Naive thymus-derived CD4-positive, alpha-beta T cell (primary cell): ENCODE data around the gene PIK3IP1. TPM values are rescaled to one million over a fixed set of nuclear protein-coding genes. Genes with fewer than 3 reads are reported as not detected.
A peak's percentile ranks its signal among the peaks of the same experiment; 100 is the strongest.
"Not testable (repeated sequence)": the region's sequence is repeated elsewhere in the genome, so short reads cannot be mapped to it uniquely, and the experiment has no call there.

Experiments used
- ATAC-seq: fragments of 150-1000 bp; cut with Tn5 transposase; 2 replicates; pipeline ENCODE4 v1.10.0; 2021; ENCODE audit warnings: mild to moderate bottlenecking, moderate library complexity
- CTCF ChIA-PET: fragments of 350-600 bp; sonication (Branson Sonifier 250); formaldehyde crosslinking; loops from one replicate; lab custom pipeline; 2021; ENCODE audit warnings: antibody characterized with exemption; lab: Charles Lee
- POLR2A ChIA-PET: fragments of 350-600 bp; sonication (Branson Sonifier 250); formaldehyde crosslinking; loops from one replicate; lab custom pipeline; 2021; ENCODE audit warnings: antibody characterized with exemption, inconsistent platforms; lab: Charles Lee
- DNase-seq, 9 donors: peaks; one replicate each; pipeline versions ENCODE4 v3.0.0 to v3.0.0-alpha.2; 2020 to 2022; ENCODE audit warnings: mixed read lengths in 1 of 9
- H3K27ac ChIP-seq: one replicate; pipeline ENCODE4 v1.7.0; 2013; ENCODE audit warnings: mild to moderate bottlenecking, low read depth, low read length, moderate library complexity
- H3K27me3 ChIP-seq, 2 donors: one replicate each; pipeline ENCODE4 v1.7.0; 2013; ENCODE audit warnings: low read length in 2 of 2, mild to moderate bottlenecking in 2 of 2, moderate library complexity in 2 of 2; ENCODE audit not compliant: control insufficient read depth in 2 of 2, insufficient read depth in 2 of 2
- H3K36me3 ChIP-seq, 3 experiments: 1 replicate in 2 of 3; 2 replicates in 1 of 3; pipeline ENCODE4 v1.7.0; 2013; ENCODE audit warnings: low read length in 3 of 3, mild to moderate bottlenecking in 3 of 3, moderate library complexity in 1 of 3; ENCODE audit not compliant: insufficient read depth in 3 of 3, control insufficient read depth in 2 of 3
- H3K4me1 ChIP-seq, 2 donors: one replicate each; pipeline ENCODE4 v1.7.0; 2013; ENCODE audit warnings: low read length in 2 of 2, mild to moderate bottlenecking in 2 of 2, moderate library complexity in 1 of 2; ENCODE audit not compliant: control insufficient read depth in 2 of 2, insufficient read depth in 2 of 2
- H3K4me3 ChIP-seq: 2 replicates; pipeline ENCODE4 v1.7.0; 2013; ENCODE audit warnings: mild to moderate bottlenecking, low read length
- H3K9me3 ChIP-seq, 3 experiments: 1 replicate in 2 of 3; 2 replicates in 1 of 3; pipeline ENCODE4 v1.7.0; 2013; ENCODE audit warnings: low read length in 3 of 3; ENCODE audit not compliant: control insufficient read depth in 2 of 3
- H3K27ac Mint-ChIP-seq, 9 donors: one replicate each; pipeline ENCODE4 v1.8.0; 2020 to 2022; ENCODE audit warnings: mixed read lengths in 9 of 9, mild to moderate bottlenecking in 8 of 9, moderate library complexity in 5 of 9, inconsistent platforms in 2 of 9
- H3K27me3 Mint-ChIP-seq, 5 donors: one replicate each; pipeline ENCODE4 v1.8.0; 2021 to 2022; ENCODE audit warnings: mixed read lengths in 5 of 5, mild to moderate bottlenecking in 1 of 5
- H3K36me3 Mint-ChIP-seq, 5 donors: one replicate each; pipeline ENCODE4 v1.8.0; 2020 to 2022; ENCODE audit warnings: mixed read lengths in 5 of 5, mild to moderate bottlenecking in 3 of 5, inconsistent platforms in 1 of 5
- H3K4me1 Mint-ChIP-seq, 7 donors: one replicate each; pipeline ENCODE4 v1.8.0; 2020 to 2022; ENCODE audit warnings: mixed read lengths in 7 of 7, mild to moderate bottlenecking in 3 of 7, inconsistent platforms in 1 of 7
- H3K4me3 Mint-ChIP-seq, 10 donors: one replicate each; pipeline ENCODE4 v1.8.0; 2020 to 2022; ENCODE audit warnings: mild to moderate bottlenecking in 10 of 10, mixed read lengths in 10 of 10, moderate library complexity in 6 of 10, inconsistent platforms in 2 of 10
- H3K9me3 Mint-ChIP-seq, 11 donors: one replicate each; pipeline ENCODE4 v1.8.0; 2020 to 2022; ENCODE audit warnings: mixed read lengths in 11 of 11, mild to moderate bottlenecking in 4 of 11, inconsistent platforms in 1 of 11, moderate library complexity in 1 of 11
- intact Hi-C, 2 donors: fragments of 100-400 bp; cut with micrococcal nuclease; formaldehyde crosslinking; loops; one replicate each; pipeline ENCODE4 v1.15.1; 2023
- polyA plus RNA-seq, 2 donors: library from polyadenylated mRNA; unstranded; fragments of 300-500 nt; fragmentation: Illumina TruSeq; gene quantifications; one replicate each; pipeline ENCODE4 v1.2.3, GENCODE V29; 2021
- total RNA-seq, 6 experiments: library from RNA in 5 of 6; stranded (reverse) in 5 of 6; gene quantifications; 1 replicate in 5 of 6; 2 replicates in 1 of 6; pipeline ENCODE4 v1.2.3 and lab custom pipeline; 2021 to 2026

The PIK3IP1 gene
- total and polyA plus RNA-seq, 7 experiments from 2014 or later = 72.8 to 941 (median 606) TPM

DNA sequence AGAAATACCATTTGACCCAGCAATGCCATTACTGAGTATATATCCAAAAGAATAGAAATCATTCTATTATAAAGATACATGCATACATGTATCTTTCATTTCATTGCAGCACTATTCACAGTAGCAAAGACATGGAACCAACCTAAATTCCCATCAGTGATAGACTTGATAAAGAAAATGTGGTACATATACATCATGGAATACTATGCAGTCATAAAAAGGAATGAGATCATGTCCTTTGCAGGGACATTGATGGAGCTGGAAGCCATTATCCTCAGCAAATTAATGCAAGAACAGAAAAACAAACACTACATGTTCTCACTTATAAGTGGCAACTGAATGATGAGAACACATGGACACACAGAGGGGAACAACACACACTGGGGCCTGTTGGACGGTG lies 21.9 kb upstream of the PIK3IP1 start:
- not testable (repeated sequence) for H3K27ac ChIP-seq, DNase-seq, H3K4me3 Mint-ChIP-seq, H3K27me3 ChIP-seq, H3K9me3 ChIP-seq, H3K4me1 ChIP-seq, H3K4me3 ChIP-seq, ATAC-seq, H3K27me3 Mint-ChIP-seq
- ChIA-PET CTCF (interaction anchor here (0.5 to 3.7 kb wide), 12 partner anchors 10 to 102 kb away, joined by 3 to 33 read pairs (median 10); partner anchors contain the start of genes LIMK2 and PIK3IP1), POLR2A (interaction anchor here (0.7 to 35.9 kb wide), 7 partner anchors 9 to 44 kb away, joined by 3 to 2331 read pairs (median 5); partner anchors contain the start of genes PATZ1 and PIK3IP1)
- peaks cover 0 to 11% (median 0%) of the 10 kb centered on the region in 11 donors for H3K9me3 Mint-ChIP-seq
- H3K36me3 ChIP-seq = peaks cover 0 to 23% (median 6%) of the 10 kb centered on the region in 3 experiments
- H3K27ac Mint-ChIP-seq = peak overlapping the region in 1 of 9 donors; percentile 37
- H3K36me3 Mint-ChIP-seq = peaks cover 10 to 43% (median 28%) of the 10 kb centered on the region in 5 donors
- intact Hi-C loops = loop anchor here in 1 of 2 donors (5.0 kb wide), 2 partner anchors 37 to 207 kb away; partner anchors contain the start of gene SELENOM
- peaks cover 7 to 27% (median 22%) of the 10 kb centered on the region in 7 donors for H3K4me1 Mint-ChIP-seq

DNA sequence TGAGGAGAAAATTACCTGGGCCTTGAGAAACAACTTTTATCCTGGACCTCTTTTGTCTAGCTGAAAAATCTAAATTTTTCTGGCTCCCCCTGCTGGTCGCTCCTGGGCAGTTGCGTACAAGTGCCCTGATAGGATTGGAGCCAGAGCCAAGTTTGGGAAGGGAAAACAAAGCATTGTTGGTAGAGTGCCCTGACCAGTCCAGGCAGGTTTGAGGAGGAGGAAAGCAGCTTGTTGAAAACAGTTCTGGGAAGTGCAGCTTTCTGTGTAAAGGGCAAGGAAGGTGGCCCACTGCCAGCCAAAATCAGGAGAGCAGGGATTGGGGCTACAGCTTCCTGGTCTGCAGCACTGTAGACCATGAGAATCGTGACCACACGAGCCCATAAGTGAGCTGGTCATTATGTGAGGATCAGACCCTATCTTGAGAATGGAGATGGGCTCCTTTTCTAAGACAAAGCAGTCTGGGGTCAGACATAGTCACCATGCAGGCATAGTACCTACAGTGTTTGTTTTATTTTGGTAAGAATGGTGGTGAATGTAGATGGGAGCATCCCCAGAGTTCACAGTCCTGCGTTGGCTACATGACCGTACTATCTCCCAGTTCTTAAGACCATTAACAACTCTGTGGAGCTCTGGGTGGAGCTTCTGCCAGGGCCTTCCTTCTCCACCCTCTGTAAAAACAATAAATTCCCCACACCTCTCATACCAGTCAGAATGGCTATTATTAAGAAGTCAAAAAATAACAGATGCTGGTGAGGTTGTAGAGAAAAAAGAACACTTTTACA lies 21.3 kb upstream of the PIK3IP1 start:
- Mint-ChIP-seq H3K36me3 (peaks cover 10 to 43% (median 30%) of the 10 kb centered on the region in 5 donors), H3K27ac (peak overlapping the region; percentile 16 to 84 (median 45)), H3K4me3 (peak overlapping the region in 3 of 10 donors; percentile 2 to 10 (median 9)), H3K9me3 (peaks cover 0 to 11% (median 0%) of the 10 kb centered on the region in 11 donors), H3K4me1 (peaks cover 9 to 33% (median 26%) of the 10 kb centered on the region in 7 donors), H3K27me3 (no peaks in the 10 kb centered on the region)
- intact Hi-C loops = loop anchor here (1.0 to 5.0 kb wide), 7 partner anchors 21 to 206 kb away; partner anchors contain the start of genes PIK3IP1 (in 2 of the 2), LIMK2 (in 1 of the 2) and SELENOM (in 1 of the 2)
- CTCF ChIA-PET = interaction anchor here (0.5 to 3.7 kb wide), 21 partner anchors 10 to 218 kb away, joined by 3 to 33 read pairs (median 4); partner anchors contain the start of genes LIMK2 and PIK3IP1
- ATAC-seq = peak; percentile 76
- Histone ChIP-seq H3K27me3 (no peaks in the 10 kb centered on the region), H3K4me1 (peaks cover 2 to 10% of the 10 kb centered on the region in 2 donors), H3K9me3 (no peaks in the 10 kb centered on the region), H3K27ac (peak overlapping the region; percentile 32), H3K4me3 (no peak overlapping the region), H3K36me3 (peaks cover 0 to 23% (median 6%) of the 10 kb centered on the region in 3 experiments)
- POLR2A ChIA-PET = interaction anchor here (0.7 to 35.9 kb wide), 9 partner anchors 10 to 101 kb away, joined by 3 to 2331 read pairs (median 4); partner anchors contain the start of genes LIMK2, PATZ1 and PIK3IP1
- DNase-seq = peak; percentile 40 to 71 (median 62)

DNA sequence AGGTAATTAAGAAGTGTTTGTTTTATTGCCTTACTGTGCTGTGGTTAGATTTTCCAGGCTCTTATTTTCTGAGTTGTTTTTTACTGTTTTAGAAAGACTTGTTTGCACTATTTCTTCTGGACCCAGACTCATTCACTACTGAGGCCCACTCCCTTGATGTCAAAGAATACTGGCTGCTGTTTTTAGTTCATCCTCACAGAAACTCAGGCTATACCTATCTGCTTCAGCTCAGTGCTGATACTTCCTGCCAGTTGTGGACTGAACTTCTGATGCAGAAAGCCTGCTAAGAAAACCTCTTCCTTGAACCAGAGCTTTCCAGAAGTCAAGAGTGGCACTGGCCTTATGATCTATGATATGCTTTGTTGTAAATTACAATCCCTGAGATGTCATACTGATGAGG lies 15.9 kb upstream of the PIK3IP1 start:
- H3K9me3 ChIP-seq = no peaks in the 10 kb centered on the region
- H3K4me3 Mint-ChIP-seq = peak overlapping the region in 9 of 10 donors; percentile 2 to 73 (median 55)
- H3K9me3 Mint-ChIP-seq = peaks cover 0 to 2% (median 0%) of the 10 kb centered on the region in 11 donors

DNA sequence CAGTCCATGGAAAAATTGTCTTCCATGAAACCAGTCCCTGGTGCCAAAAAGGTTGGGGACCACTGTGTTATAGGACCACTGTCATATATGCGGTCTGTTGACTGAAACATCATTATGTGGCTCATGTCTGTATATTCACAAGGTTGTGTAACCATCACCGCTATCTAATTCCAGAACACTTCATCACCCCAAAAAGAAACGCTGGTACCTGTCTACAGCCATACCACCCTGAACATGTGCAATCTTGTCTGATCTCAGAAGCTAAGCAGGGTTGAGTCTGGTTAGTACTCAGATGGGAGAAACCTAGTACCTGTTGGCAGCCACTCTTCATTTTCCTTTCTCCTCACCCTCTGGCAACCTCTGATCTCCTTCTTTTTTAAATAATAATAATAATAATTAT lies 12.9 kb upstream of the PIK3IP1 start:
- Mint-ChIP-seq H3K27me3 (peaks cover 0 to under 1% (median 0%) of the 10 kb centered on the region in 5 donors), H3K9me3 (no peaks in the 10 kb centered on the region), H3K4me3 (no peak overlapping the region), H3K27ac (peak overlapping the region in 2 of 9 donors; percentile 12 to 53), H3K4me1 (peaks cover 21 to 75% (median 49%) of the 10 kb centered on the region in 7 donors), H3K36me3 (peaks cover 0 to 26% (median 16%) of the 10 kb centered on the region in 5 donors)
- no peak overlapping the region for H3K4me3 ChIP-seq
- no peaks in the 10 kb centered on the region for H3K9me3 ChIP-seq
- H3K27me3 ChIP-seq = no peaks in the 10 kb centered on the region
- ATAC-seq (no peak), DNase-seq (no peak)
- ChIA-PET POLR2A (interaction anchor here (35.9 kb wide), 1 partner anchor 23 kb away, joined by 2331 read pairs; the partner anchor contains the start of gene PIK3IP1), CTCF (interaction anchor here (0.5 kb wide), 1 partner anchor 12 kb away, joined by 4 read pairs; no protein-coding TSS in a partner anchor)
- no peaks in the 10 kb centered on the region for H3K36me3 ChIP-seq
- no peak overlapping the region for H3K27ac ChIP-seq
- H3K4me1 ChIP-seq = peaks cover 7 to 16% of the 10 kb centered on the region in 2 donors
- intact Hi-C loops = no loop called here

More for the DNA sequence above, 15.9 kb upstream of the PIK3IP1 start:
- Mint-ChIP-seq H3K4me1 (peaks cover 19 to 63% (median 40%) of the 10 kb centered on the region in 7 donors), H3K27ac (peak overlapping the region; percentile 13 to 86 (median 77)), H3K27me3 (no peaks in the 10 kb centered on the region), H3K36me3 (peaks cover 0 to 22% (median 9%) of the 10 kb centered on the region in 5 donors)
- POLR2A ChIA-PET = interaction anchor here (0.6 to 35.9 kb wide), 5 partner anchors 16 to 187 kb away, joined by 3 to 2331 read pairs (median 3); partner anchors contain the start of genes LIMK2, PATZ1 and PIK3IP1
- Histone ChIP-seq H3K27me3 (no peaks in the 10 kb centered on the region), H3K36me3 (peaks cover 0 to 8% (median 0%) of the 10 kb centered on the region in 3 experiments), H3K4me1 (peaks cover 7 to 24% of the 10 kb centered on the region in 2 donors), H3K27ac (peak overlapping the region; percentile 39), H3K4me3 (no peak overlapping the region)
- ATAC-seq (peak; percentile 37), DNase-seq (peak in 1 of 9 donors; percentile 20)
- intact Hi-C loops = loop anchor here in 1 of 2 donors (1.0 kb wide), 1 partner anchor 16 kb away; the partner anchor contains the start of gene PIK3IP1
- CTCF ChIA-PET = interaction anchor here (0.8 kb wide), 1 partner anchor 267 kb away, joined by 3 read pairs; no protein-coding TSS in a partner anchor

DNA sequence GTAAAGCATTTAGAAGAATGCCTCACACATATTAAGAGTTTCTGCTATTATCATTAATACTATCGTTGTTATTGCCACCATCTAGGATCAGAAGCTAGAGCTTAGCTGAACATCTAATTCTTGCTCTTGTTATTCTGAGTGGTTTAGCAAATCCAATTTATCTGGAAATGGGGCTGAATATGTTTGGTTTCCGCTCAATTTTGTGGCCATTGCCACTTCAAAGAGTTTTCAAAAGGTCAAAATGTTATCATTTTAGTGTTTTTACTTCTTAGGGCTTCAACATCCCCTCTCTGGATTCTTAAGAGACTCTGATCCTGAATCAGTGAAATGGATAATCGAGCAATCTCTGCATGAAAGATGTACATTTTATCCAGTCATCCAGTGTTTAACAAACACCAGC lies 10.2 kb upstream of the PIK3IP1 start:
- Mint-ChIP-seq H3K9me3 (no peaks in the 10 kb centered on the region), H3K4me1 (peaks cover 14 to 73% (median 49%) of the 10 kb centered on the region in 7 donors), H3K4me3 (no peak overlapping the region), H3K27ac (no peak overlapping the region), H3K27me3 (peaks cover 0 to 3% (median 0%) of the 10 kb centered on the region in 5 donors), H3K36me3 (peaks cover 0 to 27% (median 16%) of the 10 kb centered on the region in 5 donors)
- H3K4me3 ChIP-seq = no peak overlapping the region
- no peaks in the 10 kb centered on the region for H3K9me3 ChIP-seq
- ATAC-seq (no peak), DNase-seq (no peak)
- H3K27ac ChIP-seq = no peak overlapping the region
- ChIA-PET CTCF (interaction anchor here (0.6 kb wide), 1 partner anchor 11 kb away, joined by 3 read pairs; no protein-coding TSS in a partner anchor), POLR2A (interaction anchor here (0.7 to 35.9 kb wide), 2 partner anchors 11 to 20 kb away, joined by 4 to 2331 read pairs; partner anchors contain the start of gene PIK3IP1)
- peaks cover 0 to 10% of the 10 kb centered on the region in 2 donors for H3K4me1 ChIP-seq
- no peaks in the 10 kb centered on the region for H3K27me3 ChIP-seq
- H3K36me3 ChIP-seq = no peaks in the 10 kb centered on the region
- intact Hi-C loops = no loop called here
